GM20000 (cell line): ENCODE measurements around the gene SH3RF3.

Experiments used
- DNase-seq: peaks from one replicate; pipeline ENCODE4 v3.0.0; 2012; ENCODE audit warnings: low spot score
- CTCF ChIP-seq: IDR thresholded peaks from 2 replicates; pipeline ENCODE4 v1.5.1; 2012; ENCODE audit warnings: mild to moderate bottlenecking, control low read depth; ENCODE audit errors: extremely low read depth, missing control alignments

The SH3RF3 gene

GRCh38 chr2:109336296-109336695 is 207.3 kb downstream of the SH3RF3 start:
- no peak for DNase-seq
- TF ChIP-seq CTCF: no peak

- DNase-seq: no peak
- no peak for TF ChIP-seq CTCF
Observed at GRCh38 chr2:109337221-109337620, 208.2 kb downstream of the SH3RF3 start.

GRCh38 chr2:109339519-109339966 is 210.5 kb downstream of the SH3RF3 start:
- DNase-seq: no peak
- TF ChIP-seq CTCF: no peak

- no peak for DNase-seq
- TF ChIP-seq CTCF: no peak
Observed at GRCh38 chr2:109340381-109340780, 211.4 kb downstream of the SH3RF3 start.

GRCh38 chr2:109341355-109342255 is 212.6 kb downstream of the SH3RF3 start:
- no peak for TF ChIP-seq CTCF
- DNase-seq: no peak

GRCh38 chr2:109342256-109342850 is 213.3 kb downstream of the SH3RF3 start:
- DNase-seq: no peak
- no peak for TF ChIP-seq CTCF

GRCh38 chr2:109342930-109343329 is 213.9 kb downstream of the SH3RF3 start:
- DNase-seq: no peak
- no peak for TF ChIP-seq CTCF
